Putamen (tissue), 1 donor: ENCODE measurements around the gene LAMB3.
A peak's percentile ranks its signal among the peaks of the same experiment; 100 is the strongest.

Source experiments
- DNase-seq: peaks from one replicate; pipeline ENCODE4 v3.0.0-alpha.2; 2016; ENCODE audit warnings: low spot score

The LAMB3 gene

GRCh38 chr1:209595028-209595427 lies 57.2 kb downstream of the LAMB3 start:
- DNase-seq: no peak

GRCh38 chr1:209594440-209594839 lies 57.8 kb downstream of the LAMB3 start:
- DNase-seq: no peak

GRCh38 chr1:209593747-209594146 lies 58.5 kb downstream of the LAMB3 start:
- no peak for DNase-seq

- DNase-seq: peak; percentile 77
These were observed 61.8 kb downstream of the LAMB3 start for GRCh38 chr1:209590405-209590804.

- DNase-seq: peak; percentile 57
These were observed 62.4 kb downstream of the LAMB3 start for GRCh38 chr1:209589863-209590262.

- no peak for DNase-seq
These were observed 62.8 kb downstream of the LAMB3 start for GRCh38 chr1:209589440-209589839.

GRCh38 chr1:209587789-209588188 lies 64.4 kb downstream of the LAMB3 start:
- no peak for DNase-seq

GRCh38 chr1:209586221-209586740 lies 65.9 kb downstream of the LAMB3 start:
- DNase-seq: no peak

- DNase-seq: peak; percentile 63
These were observed 66.6 kb downstream of the LAMB3 start for GRCh38 chr1:209585672-209586071.

GRCh38 chr1:209585197-209585596 lies 67.0 kb downstream of the LAMB3 start:
- no peak for DNase-seq

GRCh38 chr1:209584231-209584672 lies 68.0 kb downstream of the LAMB3 start:
- no peak for DNase-seq

- DNase-seq: peak; percentile 76
These were observed 68.8 kb downstream of the LAMB3 start, which contains the start of gene CAMK1G for GRCh38 chr1:209583408-209583807. TSS of gene CAMK1G (plus strand) at chr1:209583714. CDS start at chr1:209594984, 11,270 bp downstream.

- no peak for DNase-seq
These were observed 71.6 kb downstream of the LAMB3 start for GRCh38 chr1:209580577-209580976.

- no peak for DNase-seq
These were observed 74.9 kb downstream of the LAMB3 start for GRCh38 chr1:209577346-209577745.

- DNase-seq: peak; percentile 66
These were observed 75.6 kb downstream of the LAMB3 start for GRCh38 chr1:209576392-209577197.

GRCh38 chr1:209570743-209571142 lies 81.5 kb downstream of the LAMB3 start:
- DNase-seq: no peak

- DNase-seq: peak; percentile 51
These were observed 82.6 kb downstream of the LAMB3 start for GRCh38 chr1:209569455-209570207.

GRCh38 chr1:209567698-209568175 lies 84.5 kb downstream of the LAMB3 start:
- no peak for DNase-seq

- DNase-seq: peak; percentile 81
These were observed 86.2 kb downstream of the LAMB3 start for GRCh38 chr1:209565759-209566678.
